ENCODE results near the gene LRRC27. TPM values are rescaled to one million over a fixed set of nuclear protein-coding genes. Genes with fewer than 3 reads are reported as not detected.

The LRRC27 gene
- total RNA-seq, 1 donor from 2014 or later = 14.2 TPM

- Mint-ChIP-seq H3K9me3 (peaks cover 9% of the 10 kb centered on the region), H3K36me3 (no peaks in the 10 kb centered on the region), H3K27me3 (no peaks in the 10 kb centered on the region), H3K4me1 (ENCODE audit: unreplicated experiment) (peaks cover 16% of the 10 kb centered on the region), H3K27ac (peak overlapping the region; percentile 50), H3K4me3 (no peak overlapping the region)
- no peak for DNase-seq (ENCODE audit: extremely low spot score, unreplicated experiment)
- no peak for TF ChIP-seq CTCF (conservative IDR thresholded peaks at IDR 0.05)
Observed at GRCh38 chr10:132389433-132390169, 57.6 kb downstream of the LRRC27 start.

GRCh38 chr10:132390170-132390920, 58.4 kb downstream of the LRRC27 start:
- Mint-ChIP-seq H3K27ac (peak overlapping the region; percentile 50), H3K4me1 (ENCODE audit: unreplicated experiment) (peaks cover 11% of the 10 kb centered on the region), H3K36me3 (no peaks in the 10 kb centered on the region), H3K27me3 (no peaks in the 10 kb centered on the region), H3K9me3 (peaks cover 9% of the 10 kb centered on the region), H3K4me3 (no peak overlapping the region)
- DNase-seq (ENCODE audit: extremely low spot score, unreplicated experiment) = no peak
- TF ChIP-seq CTCF (conservative IDR thresholded peaks at IDR 0.05) = no peak

GRCh38 chr10:132390921-132391675, 59.1 kb downstream of the LRRC27 start:
- H3K36me3 Mint-ChIP-seq = no peaks in the 10 kb centered on the region
- H3K27me3 Mint-ChIP-seq = no peaks in the 10 kb centered on the region
- H3K9me3 Mint-ChIP-seq = peaks cover 9% of the 10 kb centered on the region
- H3K27ac Mint-ChIP-seq = no peak overlapping the region
- DNase-seq (ENCODE audit: extremely low spot score, unreplicated experiment) = no peak
- peaks cover 4% of the 10 kb centered on the region for H3K4me1 Mint-ChIP-seq (ENCODE audit: unreplicated experiment)
- no peak overlapping the region for H3K4me3 Mint-ChIP-seq
- TF ChIP-seq CTCF (conservative IDR thresholded peaks at IDR 0.05) = no peak

GRCh38 chr10:132391676-132392020, 59.7 kb downstream of the LRRC27 start:
- Mint-ChIP-seq H3K27me3 (no peaks in the 10 kb centered on the region), H3K27ac (peak overlapping the region; percentile 16), H3K9me3 (peaks cover 9% of the 10 kb centered on the region), H3K4me3 (no peak overlapping the region), H3K4me1 (ENCODE audit: unreplicated experiment) (peaks cover 4% of the 10 kb centered on the region), H3K36me3 (no peaks in the 10 kb centered on the region)
- no peak for DNase-seq (ENCODE audit: extremely low spot score, unreplicated experiment)
- no peak for TF ChIP-seq CTCF (conservative IDR thresholded peaks at IDR 0.05)

- Mint-ChIP-seq H3K4me3 (peak overlapping the region; percentile 23), H3K4me1 (ENCODE audit: unreplicated experiment) (peaks cover 4% of the 10 kb centered on the region), H3K27me3 (no peaks in the 10 kb centered on the region), H3K27ac (peak overlapping the region; percentile 16), H3K36me3 (no peaks in the 10 kb centered on the region), H3K9me3 (peaks cover 9% of the 10 kb centered on the region)
- TF ChIP-seq CTCF (conservative IDR thresholded peaks at IDR 0.05) = no peak
- DNase-seq (ENCODE audit: extremely low spot score, unreplicated experiment) = no peak
Observed at GRCh38 chr10:132392184-132392800, 60.3 kb downstream of the LRRC27 start.
